Keratinocyte (primary cell): ENCODE measurements around the gene TNNC1. TPM values are rescaled to one million over a fixed set of nuclear protein-coding genes. Genes with fewer than 3 reads are reported as not detected.

Source experiments
- DNase-seq: peaks from one replicate; pipeline ENCODE4 v3.0.0-alpha.2; 2011; ENCODE audit warnings: low read depth, missing footprints, low spot score
- FAIRE-seq: peaks from 2 replicates; lab custom pipeline; 2011; peaks lifted over from hg19 to GRCh38; lab: Jason Lieb, UNC
- H2AFZ ChIP-seq: 2 replicates; pipeline ENCODE4 v1.6.0; 2012; ENCODE audit warnings: low read length, control low read depth, inconsistent platforms; ENCODE audit not compliant: control insufficient read depth
- H3K27ac ChIP-seq: 2 replicates; pipeline ENCODE4 v1.5.1; 2011; ENCODE audit warnings: low read length; ENCODE audit not compliant: control insufficient read depth, insufficient read depth
- H3K27me3 ChIP-seq: 3 replicates; pipeline ENCODE4 v1.6.0; 2011; ENCODE audit warnings: low read length; ENCODE audit not compliant: control insufficient read depth, insufficient read depth; ENCODE audit errors: extremely low read depth
- H3K36me3 ChIP-seq, 2 experiments: 2 replicates in 1 of 2; 3 replicates in 1 of 2; pipeline ENCODE4 v1.5.1; 2011; ENCODE audit warnings: low read length in 2 of 2, mild to moderate bottlenecking in 1 of 2; ENCODE audit not compliant: control insufficient read depth in 2 of 2, insufficient read depth in 2 of 2; ENCODE audit errors: extremely low read depth in 1 of 2
- H3K4me1 ChIP-seq: 3 replicates; pipeline ENCODE4 v1.5.1; 2011; ENCODE audit warnings: low read length; ENCODE audit not compliant: control insufficient read depth, insufficient read depth; ENCODE audit errors: extremely low read depth
- H3K4me2 ChIP-seq: 3 replicates; pipeline ENCODE4 v1.6.0; 2011; ENCODE audit warnings: low read depth, low read length; ENCODE audit not compliant: control insufficient read depth, insufficient read depth; ENCODE audit errors: extremely low read depth
- H3K4me3 ChIP-seq, 3 experiments: fragments of 200-600 bp in 1 of 3; sonication (generic) in 1 of 3; 2 replicates in 2 of 3; 3 replicates in 1 of 3; pipeline ENCODE4 v1.5.1; 2011 to 2016; ENCODE audit warnings: low read length in 3 of 3, mild to moderate bottlenecking in 3 of 3, control low read depth in 2 of 3, inconsistent platforms in 1 of 3, low read depth in 1 of 3, mixed read lengths in 1 of 3, mixed run types in 1 of 3, moderate library complexity in 1 of 3; ENCODE audit not compliant: control insufficient read depth in 2 of 3, insufficient read depth in 2 of 3; ENCODE audit errors: extremely low read depth in 1 of 3
- H3K79me2 ChIP-seq: 2 replicates; pipeline ENCODE4 v1.6.0; 2012; ENCODE audit warnings: low read length; ENCODE audit not compliant: control insufficient read depth, insufficient read depth
- H3K9ac ChIP-seq: 3 replicates; pipeline ENCODE4 v1.6.0; 2011; ENCODE audit warnings: low read length; ENCODE audit not compliant: control insufficient read depth, insufficient read depth; ENCODE audit errors: extremely low read depth
- H3K9me1 ChIP-seq: 3 replicates; pipeline ENCODE4 v1.6.0; 2011; ENCODE audit warnings: low read length; ENCODE audit not compliant: control insufficient read depth, insufficient read depth; ENCODE audit errors: extremely low read depth
- H3K9me3 ChIP-seq: 2 replicates; pipeline ENCODE4 v1.5.1; 2012; ENCODE audit warnings: low read depth, low read length; ENCODE audit not compliant: control insufficient read depth
- H4K20me1 ChIP-seq: 3 replicates; pipeline ENCODE4 v1.6.0; 2011; ENCODE audit warnings: low read length; ENCODE audit not compliant: control insufficient read depth, insufficient read depth; ENCODE audit errors: extremely low read depth
- CTCF ChIP-seq, 3 experiments: IDR thresholded peaks in 1 of 3; conservative IDR thresholded peaks in 1 of 3; optimal IDR thresholded peaks in 1 of 3; 2 replicates in 2 of 3; 3 replicates in 1 of 3; pipeline versions ENCODE3 to v1.5.1; 2011; ENCODE audit warnings: low read length in 3 of 3, mild to moderate bottlenecking in 3 of 3, moderate library complexity in 2 of 3, control low read depth in 1 of 3, inconsistent platforms in 1 of 3; ENCODE audit not compliant: insufficient read depth in 2 of 3; ENCODE audit errors: extremely low read depth in 1 of 3
- EZH2 ChIP-seq: IDR thresholded peaks from one replicate; pipeline ENCODE4 v1.6.1; 2012; ENCODE audit warnings: inconsistent platforms, mild to moderate bottlenecking, low read length, moderate library complexity
- dilution Hi-C: fragments of 300-500 bp; cut with MboI; formaldehyde crosslinking; loops from one replicate; pipeline ENCODE4 v1.7.0; 2020; ENCODE audit warnings: low sequenced_read_pairs; ENCODE audit not compliant: extremely low pct_ligation_motif_present
- polyA plus RNA-seq, 5 experiments: library from polyadenylated mRNA; depleted of rRNA in 3 of 5; stranded (reverse) in 3 of 5; stranded (forward) in 1 of 5; unstranded in 1 of 5; fragments of >200 nt; gene quantifications; 1 replicate in 1 of 5; 2 replicates in 3 of 5; 3 replicates in 1 of 5; pipeline versions ENCODE4 v1.2.1 to v1.2.3, GENCODE V29; 2011 to 2012; ENCODE audit warnings: missing spikeins in 2 of 5, low read depth in 1 of 5, low replicate concordance in 1 of 5

TNNC1 gene
- polyA plus RNA-seq, 1 donor (not counting 4 experiments of a cell fraction or from before 2014, with no cell fraction given), result 0.33 TPM

- Histone ChIP-seq H3K9me3 (no peaks in the 10 kb centered on the region), H3K79me2 (peaks cover 3% of the 10 kb centered on the region), H3K4me2 (no peak overlapping the region), H3K9me1 (no peaks in the 10 kb centered on the region), H3K4me3 (no peak overlapping the region), H3K27ac (no peak overlapping the region), H4K20me1 (peaks cover under 1% of the 10 kb centered on the region), H2AFZ (no peak overlapping the region), H3K36me3 (peaks cover 28 to 55% of the 10 kb centered on the region in 2 experiments), H3K4me1 (peaks cover 12% of the 10 kb centered on the region), H3K27me3 (no peaks in the 10 kb centered on the region), H3K9ac (no peak overlapping the region)
- dilution Hi-C loops, result no loop called here
- no peak for FAIRE-seq
- TF ChIP-seq EZH2 (no peak), CTCF (optimal IDR thresholded peaks at IDR 0.05 in 1 of 3, IDR thresholded peaks at IDR 0.05 in 1 of 3, conservative IDR thresholded peaks at IDR 0.05 in 1 of 3; ENCODE audit: extremely low read depth in 1 of 3, insufficient read depth in 2 of 3, low read length in 3 of 3) (no peak)
- DNase-seq, result no peak
Observed at GRCh38 chr3:52487788-52488691, 34.2 kb upstream of the TNNC1 start.

GRCh38 chr3:52487050-52487787 is 33.4 kb upstream of the TNNC1 start:
- TF ChIP-seq EZH2 (no peak), CTCF (optimal IDR thresholded peaks at IDR 0.05 in 1 of 3, IDR thresholded peaks at IDR 0.05 in 1 of 3, conservative IDR thresholded peaks at IDR 0.05 in 1 of 3; ENCODE audit: extremely low read depth in 1 of 3, insufficient read depth in 2 of 3, low read length in 3 of 3) (no peak)
- no peak for FAIRE-seq
- peaks cover 12% of the 10 kb centered on the region for H3K4me1 ChIP-seq

More at GRCh38 chr3:52487050-52487787, 33.4 kb upstream of the TNNC1 start:
- no peaks in the 10 kb centered on the region for H4K20me1 ChIP-seq
- H3K9ac ChIP-seq, result no peak overlapping the region
- no peak overlapping the region for H3K4me2 ChIP-seq
- no peak overlapping the region for H3K27ac ChIP-seq
- H3K36me3 ChIP-seq, result peaks cover 30 to 51% of the 10 kb centered on the region in 2 experiments
- dilution Hi-C loops, result no loop called here
- H3K79me2 ChIP-seq, result peaks cover 3% of the 10 kb centered on the region
- no peak overlapping the region for H3K4me3 ChIP-seq
- no peaks in the 10 kb centered on the region for H3K9me3 ChIP-seq
- H3K9me1 ChIP-seq, result no peaks in the 10 kb centered on the region
- no peak overlapping the region for H2AFZ ChIP-seq
- no peaks in the 10 kb centered on the region for H3K27me3 ChIP-seq
- no peak for DNase-seq
